ENCODE results near the gene FAM72C. TPM values are rescaled to one million over a fixed set of nuclear protein-coding genes. Genes with fewer than 3 reads are reported as not detected.
"Not testable (repeated sequence)": the region's sequence is repeated elsewhere in the genome, so short reads cannot be mapped to it uniquely, and the experiment has no call there.

Gene FAM72C
- polyA plus RNA-seq, 1 donor from 2014 or later: not detected

DNA sequence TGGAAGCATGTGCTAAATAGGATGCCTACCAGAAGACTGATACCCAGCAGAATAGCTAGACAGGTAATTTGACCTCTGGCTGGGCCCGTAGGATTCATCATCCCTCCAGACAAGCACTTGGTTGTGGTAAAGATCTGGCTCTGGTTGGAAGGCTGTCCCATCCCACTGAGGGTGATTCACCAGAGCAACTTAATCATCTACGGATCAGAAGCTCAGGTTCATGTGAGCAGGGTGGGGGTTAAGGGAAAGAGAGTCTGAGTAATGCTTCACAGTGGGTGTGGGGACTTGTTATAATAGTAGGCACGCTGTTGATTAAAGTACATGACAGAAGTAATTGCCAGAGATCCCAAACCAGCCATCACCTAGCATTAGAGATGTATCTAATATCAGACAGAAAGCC, 26.5 kb downstream of the FAM72C start:
- not testable (repeated sequence) for H3K4me1 Mint-ChIP-seq, H3K36me3 Mint-ChIP-seq, H3K9me3 Mint-ChIP-seq, H3K4me3 Mint-ChIP-seq, H3K27ac Mint-ChIP-seq, H3K27me3 Mint-ChIP-seq

DNA sequence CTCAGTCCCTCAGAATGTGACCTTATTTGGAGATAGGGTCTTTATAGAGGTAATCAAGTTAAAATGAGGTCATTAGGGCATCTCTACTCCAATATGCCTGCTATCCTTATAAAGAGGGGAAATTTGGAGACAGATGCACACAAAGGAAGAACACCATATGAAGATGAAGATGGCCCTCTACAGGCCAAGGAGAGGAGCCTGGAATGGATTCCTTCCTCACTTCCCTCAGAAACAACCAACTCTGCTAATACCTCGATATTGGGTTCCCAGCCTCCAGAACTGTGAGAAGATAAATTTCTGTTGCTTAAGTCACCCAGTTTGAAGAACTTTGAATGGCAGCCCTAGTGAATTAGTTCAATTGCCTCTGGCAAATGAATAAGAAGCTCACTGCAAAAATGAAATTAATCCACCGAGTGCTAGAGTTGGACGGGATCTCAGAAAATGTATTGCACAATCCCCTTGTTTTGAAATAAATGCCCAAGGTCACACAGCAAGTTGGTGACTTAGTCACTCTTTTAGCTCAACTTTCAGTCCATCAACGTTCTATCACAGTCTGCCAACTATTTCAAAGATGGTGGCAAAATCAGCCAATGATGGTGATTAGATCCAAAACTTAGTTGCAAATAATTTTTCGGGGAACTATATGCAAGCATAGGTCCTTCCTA, 27.1 kb downstream of the FAM72C start:
- not testable (repeated sequence) for H3K27ac Mint-ChIP-seq, H3K27me3 Mint-ChIP-seq, H3K4me3 Mint-ChIP-seq

GRCh38 chr1:143943319-143943978, 28.3 kb downstream of the FAM72C start:
- not testable (repeated sequence) for H3K9me3 Mint-ChIP-seq, H3K36me3 Mint-ChIP-seq, H3K4me3 Mint-ChIP-seq, H3K27me3 Mint-ChIP-seq, H3K4me1 Mint-ChIP-seq, H3K27ac Mint-ChIP-seq

More for the DNA sequence above, 27.1 kb downstream of the FAM72C start:
- H3K4me1 Mint-ChIP-seq, H3K36me3 Mint-ChIP-seq, H3K9me3 Mint-ChIP-seq: not testable (repeated sequence)

DNA sequence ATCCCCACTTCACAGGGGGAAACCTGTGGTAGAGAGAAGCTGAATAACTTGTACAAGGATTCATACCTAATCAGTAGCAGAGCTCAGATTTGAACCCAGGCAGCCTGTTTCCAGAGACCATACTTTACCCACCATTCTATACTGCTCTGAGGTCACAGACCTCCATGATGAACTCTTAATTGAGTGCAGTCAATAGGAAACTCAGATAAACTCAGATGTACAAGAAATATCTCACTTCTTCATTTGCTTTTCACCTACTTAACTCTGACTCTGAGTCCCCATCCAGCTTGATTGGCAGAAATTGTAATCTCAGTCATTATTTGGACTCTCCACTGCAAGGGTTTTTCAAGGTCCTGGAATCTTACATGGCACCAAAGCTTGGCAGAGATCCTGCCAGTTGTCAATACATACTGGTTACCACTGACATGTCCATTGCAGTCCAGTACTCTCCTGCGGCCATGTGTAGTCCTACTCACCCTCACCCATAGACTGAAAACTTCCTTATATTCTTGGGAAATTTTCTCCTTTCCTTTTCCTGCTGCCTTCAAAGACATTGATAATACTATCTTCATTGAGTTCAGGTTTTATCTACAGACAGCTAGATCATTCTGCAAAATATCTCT, 29.4 kb downstream of the FAM72C start:
- H3K27me3 Mint-ChIP-seq, H3K4me1 Mint-ChIP-seq, H3K36me3 Mint-ChIP-seq, H3K4me3 Mint-ChIP-seq, H3K27ac Mint-ChIP-seq, H3K9me3 Mint-ChIP-seq: not testable (repeated sequence)

- not testable (repeated sequence) for H3K4me1 Mint-ChIP-seq, H3K27me3 Mint-ChIP-seq, H3K36me3 Mint-ChIP-seq, H3K9me3 Mint-ChIP-seq, H3K4me3 Mint-ChIP-seq, H3K27ac Mint-ChIP-seq
Measured at GRCh38 chr1:143939666-143940065, 32.1 kb downstream of the FAM72C start.

GRCh38 chr1:143938922-143939321, 32.9 kb downstream of the FAM72C start:
- H3K4me3 Mint-ChIP-seq, H3K36me3 Mint-ChIP-seq, H3K27me3 Mint-ChIP-seq, H3K9me3 Mint-ChIP-seq, H3K4me1 Mint-ChIP-seq, H3K27ac Mint-ChIP-seq: not testable (repeated sequence)

GRCh38 chr1:143936457-143937115, 35.2 kb downstream of the FAM72C start:
- not testable (repeated sequence) for H3K27me3 Mint-ChIP-seq, H3K4me1 Mint-ChIP-seq, H3K9me3 Mint-ChIP-seq, H3K27ac Mint-ChIP-seq, H3K36me3 Mint-ChIP-seq, H3K4me3 Mint-ChIP-seq

- H3K4me3 Mint-ChIP-seq, H3K27me3 Mint-ChIP-seq, H3K4me1 Mint-ChIP-seq, H3K9me3 Mint-ChIP-seq, H3K36me3 Mint-ChIP-seq, H3K27ac Mint-ChIP-seq: not testable (repeated sequence)
Measured at GRCh38 chr1:143919127-143919526, 52.7 kb downstream of the FAM72C start.

DNA sequence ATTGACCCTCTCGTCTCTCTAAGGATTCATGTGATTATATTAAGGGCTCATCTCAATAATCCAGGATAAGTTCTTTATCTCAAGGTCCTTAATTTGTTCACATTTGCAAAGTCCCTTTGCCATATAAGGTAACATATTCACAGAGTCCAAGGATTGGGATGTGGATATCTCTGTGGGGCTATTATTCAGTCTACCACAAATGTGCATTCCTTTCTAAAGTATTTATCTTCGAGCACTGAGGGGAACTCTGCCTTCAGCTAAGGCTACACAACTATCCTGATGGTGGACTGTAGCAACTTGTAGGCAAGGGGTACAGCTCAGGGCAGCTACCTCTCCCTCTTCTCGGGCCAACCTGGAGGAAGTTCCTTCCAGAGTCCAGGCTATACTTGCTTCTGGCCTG, 53.2 kb downstream of the FAM72C start:
- H3K4me3 Mint-ChIP-seq, H3K4me1 Mint-ChIP-seq, H3K36me3 Mint-ChIP-seq, H3K9me3 Mint-ChIP-seq, H3K27me3 Mint-ChIP-seq, H3K27ac Mint-ChIP-seq: not testable (repeated sequence)

DNA sequence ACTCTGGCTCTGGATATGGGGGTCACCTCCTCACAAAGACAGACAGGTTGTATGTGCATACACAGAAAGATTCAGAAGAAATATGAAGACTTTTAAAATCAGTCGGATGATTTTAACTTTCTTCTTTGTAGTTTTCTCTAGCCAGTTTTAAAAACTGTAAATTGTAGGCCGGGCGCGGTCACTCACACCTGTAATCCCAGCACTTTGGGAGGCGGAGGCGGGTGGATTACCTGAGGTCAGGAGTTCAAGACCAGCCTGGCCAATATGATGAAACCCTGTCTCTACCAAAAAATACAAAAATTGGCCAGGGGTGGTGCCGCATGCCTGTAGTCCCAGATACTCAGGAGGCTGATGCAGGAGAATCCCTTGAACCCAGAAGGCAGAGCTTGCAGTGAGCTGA, 58.1 kb downstream of the FAM72C start:
- not testable (repeated sequence) for H3K4me1 Mint-ChIP-seq, H3K27ac Mint-ChIP-seq, H3K36me3 Mint-ChIP-seq, H3K4me3 Mint-ChIP-seq, H3K9me3 Mint-ChIP-seq, H3K27me3 Mint-ChIP-seq

Data from IgD-negative memory B cell (primary cell).